Caco-2 (cell line): Measurements from ENCODE around the gene SMAD2. TPM values are rescaled to one million over a fixed set of nuclear protein-coding genes. Genes with fewer than 3 reads are reported as not detected.

Source experiments
- BruUV-seq: library from RNA; stranded (reverse); fragments of 400-500 nt; replicated peaks from 2 replicates; lab custom pipeline; 2021; lab: Mats Ljungman, UMichigan
- CTCF ChIA-PET: fragments of 300-600 bp; sonication (Branson Sonifier 250); formaldehyde crosslinking; loops from one replicate; lab custom pipeline; 2022; ENCODE audit warnings: antibody characterized with exemption; lab: Charles Lee
- POLR2A ChIA-PET: fragments of 300-600 bp; sonication (Branson Sonifier 250); formaldehyde crosslinking; loops from one replicate; lab custom pipeline; 2022; ENCODE audit warnings: antibody characterized with exemption; lab: Charles Lee
- DNase-seq, 2 experiments: peaks; one replicate each; pipeline versions ENCODE4 v3.0.0 to v3.0.0-alpha.2; 2020 to 2022
- H3K27me3 ChIP-seq: replicated peaks from 2 replicates; pipeline ENCODE4 v1.6.0; 2011; ENCODE audit warnings: low read length; ENCODE audit not compliant: control insufficient read depth, insufficient read depth
- H3K36me3 ChIP-seq: 2 replicates; pipeline ENCODE4 v1.5.1; 2011; ENCODE audit warnings: low read length; ENCODE audit not compliant: control insufficient read depth, insufficient read depth
- H3K4me1 ChIP-seq: fragments of 250-450 bp; sonication (Bioruptor Pico); 2 replicates; pipeline ENCODE4 v1.5.1; 2020; ENCODE audit warnings: mild to moderate bottlenecking
- H3K4me3 ChIP-seq: 2 replicates; pipeline ENCODE4 v1.5.1; 2011; ENCODE audit warnings: low read depth, mild to moderate bottlenecking, control low read depth, low read length
- H3K9me3 ChIP-seq: fragments of 250-450 bp; sonication (Bioruptor Pico); 2 replicates; pipeline ENCODE4 v1.5.1; 2020; ENCODE audit warnings: mild to moderate bottlenecking, moderate library complexity
- H3K27ac Mint-ChIP-seq: one replicate; pipeline ENCODE4 v1.8.0; 2022; ENCODE audit warnings: mixed read lengths; ENCODE audit not compliant: unreplicated experiment
- H3K27me3 Mint-ChIP-seq: one replicate; pipeline ENCODE4 v1.8.0; 2022; ENCODE audit warnings: mixed read lengths; ENCODE audit not compliant: insufficient read depth, unreplicated experiment
- H3K36me3 Mint-ChIP-seq: one replicate; pipeline ENCODE4 v1.8.0; 2022; ENCODE audit warnings: mild to moderate bottlenecking, mixed read lengths; ENCODE audit not compliant: insufficient read depth, unreplicated experiment
- H3K4me1 Mint-ChIP-seq: one replicate; pipeline ENCODE4 v1.8.0; 2022; ENCODE audit warnings: low read depth, mixed read lengths; ENCODE audit not compliant: unreplicated experiment
- H3K4me3 Mint-ChIP-seq: one replicate; pipeline ENCODE4 v1.8.0; 2022; ENCODE audit warnings: mild to moderate bottlenecking, moderate library complexity, mixed read lengths; ENCODE audit not compliant: unreplicated experiment
- H3K9me3 Mint-ChIP-seq: one replicate; pipeline ENCODE4 v1.8.0; 2022; ENCODE audit warnings: mixed read lengths; ENCODE audit not compliant: unreplicated experiment
- CTCF ChIP-seq, 2 experiments: fragments of 200-600 bp in 1 of 2; IDR thresholded peaks; 1 replicate in 1 of 2; 2 replicates in 1 of 2; pipeline versions ENCODE4 v1.5.1 to v1.8.0; 2011 to 2022; ENCODE audit warnings: antibody characterized with exemption in 1 of 2, control low read depth in 1 of 2, inconsistent platforms in 1 of 2, low read depth in 1 of 2, low read length in 1 of 2, mild to moderate bottlenecking in 1 of 2, moderate library complexity in 1 of 2; ENCODE audit not compliant: insufficient read depth in 1 of 2, severe bottlenecking in 1 of 2, unreplicated experiment in 1 of 2
- intact Hi-C: fragments of 100-400 bp; cut with micrococcal nuclease; formaldehyde crosslinking; loops from one replicate; pipeline ENCODE4 v1.10.0; 2022; ENCODE audit not compliant: unreplicated experiment
- total RNA-seq: library from RNA; stranded (reverse); gene quantifications from 2 replicates; pipeline ENCODE4 v1.2.3, GENCODE V29; 2022

The SMAD2 gene
- total RNA-seq, 1 experiment from 2014 or later = 53.5 TPM

- BruUV-seq = no TSS peak
- Mint-ChIP-seq H3K27me3 (no peaks in the 10 kb centered on the region), H3K4me1 (no peaks in the 10 kb centered on the region), H3K9me3 (no peaks in the 10 kb centered on the region), H3K4me3 (no peak overlapping the region), H3K36me3 (peaks cover 7% of the 10 kb centered on the region), H3K27ac (no peak overlapping the region)
- DNase-seq = no peak
- POLR2A ChIA-PET = no interaction called here
- no peaks in the 10 kb centered on the region for H3K36me3 ChIP-seq
- no peaks in the 10 kb centered on the region for H3K9me3 ChIP-seq
- no peaks in the 10 kb centered on the region for H3K4me1 ChIP-seq
- intact Hi-C loops = no loop called here
- no peak for TF ChIP-seq CTCF (IDR thresholded peaks at IDR 0.05; ENCODE audit: insufficient read depth in 1 of 2, low read depth in 1 of 2, low read length in 1 of 2, severe bottlenecking in 1 of 2, unreplicated experiment in 1 of 2)
- CTCF ChIA-PET = no interaction called here
- no peak overlapping the region for H3K4me3 ChIP-seq
- no peaks in the 10 kb centered on the region for H3K27me3 ChIP-seq
Observed at GRCh38 chr18:47847635-47848034, 82.8 kb downstream of the SMAD2 start.

- Mint-ChIP-seq H3K36me3 (peaks cover 7% of the 10 kb centered on the region), H3K4me1 (no peaks in the 10 kb centered on the region), H3K27ac (no peak overlapping the region), H3K27me3 (no peaks in the 10 kb centered on the region), H3K4me3 (no peak overlapping the region), H3K9me3 (no peaks in the 10 kb centered on the region)
- ChIA-PET CTCF (no interaction called here), POLR2A (no interaction called here)
- intact Hi-C loops = no loop called here
- Histone ChIP-seq H3K9me3 (no peaks in the 10 kb centered on the region), H3K4me1 (no peaks in the 10 kb centered on the region), H3K27me3 (no peaks in the 10 kb centered on the region), H3K4me3 (no peak overlapping the region), H3K36me3 (no peaks in the 10 kb centered on the region)
- no peak for DNase-seq
- no TSS peak for BruUV-seq
- TF ChIP-seq CTCF (IDR thresholded peaks at IDR 0.05; ENCODE audit: insufficient read depth in 1 of 2, low read depth in 1 of 2, low read length in 1 of 2, severe bottlenecking in 1 of 2, unreplicated experiment in 1 of 2) = no peak
Observed at GRCh38 chr18:47846431-47846830, 84.0 kb downstream of the SMAD2 start.

GRCh38 chr18:47844828-47845498, 85.5 kb downstream of the SMAD2 start:
- no peak for DNase-seq
- peaks cover 7% of the 10 kb centered on the region for H3K36me3 Mint-ChIP-seq
- POLR2A ChIA-PET = no interaction called here

More at GRCh38 chr18:47844828-47845498, 85.5 kb downstream of the SMAD2 start:
- Histone ChIP-seq H3K27me3 (no peaks in the 10 kb centered on the region), H3K4me3 (no peak overlapping the region), H3K9me3 (no peaks in the 10 kb centered on the region), H3K4me1 (no peaks in the 10 kb centered on the region), H3K36me3 (no peaks in the 10 kb centered on the region)
- TF ChIP-seq CTCF (IDR thresholded peaks at IDR 0.05; ENCODE audit: insufficient read depth in 1 of 2, low read depth in 1 of 2, low read length in 1 of 2, severe bottlenecking in 1 of 2, unreplicated experiment in 1 of 2) = no peak
- BruUV-seq = no TSS peak
- no peaks in the 10 kb centered on the region for H3K27me3 Mint-ChIP-seq
- H3K27ac Mint-ChIP-seq = no peak overlapping the region
- intact Hi-C loops = no loop called here
- CTCF ChIA-PET = no interaction called here
- H3K4me1 Mint-ChIP-seq = no peaks in the 10 kb centered on the region
- no peaks in the 10 kb centered on the region for H3K9me3 Mint-ChIP-seq
- H3K4me3 Mint-ChIP-seq = no peak overlapping the region
